Measurements from ENCODE around the gene TREH. TPM values are rescaled to one million over a fixed set of nuclear protein-coding genes. Genes with fewer than 3 reads are reported as not detected.

TREH gene
- total RNA-seq, 1 experiment from 2014 or later: not detected

- Histone ChIP-seq H3K18ac (ENCODE audit: insufficient read length, low read depth, low read length) (no peak overlapping the region), H3K23me2 (ENCODE audit: insufficient read length, low read depth, low read length, poor library complexity, severe bottlenecking) (no peaks in the 10 kb centered on the region), H3K27me3 (ENCODE audit: insufficient read depth, low read length) (no peaks in the 10 kb centered on the region), H4K20me1 (ENCODE audit: control insufficient read depth, insufficient read depth, insufficient read length) (no peaks in the 10 kb centered on the region), H3K79me1 (ENCODE audit: insufficient read depth, low read depth, low read length, poor library complexity, severe bottlenecking) (no peaks in the 10 kb centered on the region), H3K14ac (ENCODE audit: insufficient read depth, low read length) (no peak overlapping the region), H3K4ac (ENCODE audit: low read depth, low read length) (no peak overlapping the region), H2BK120ac (ENCODE audit: low read depth, low read length, poor library complexity, severe bottlenecking) (no peak overlapping the region), H3K79me2 (ENCODE audit: insufficient read depth, low read length) (no peaks in the 10 kb centered on the region), H4K8ac (replicated peaks; ENCODE audit: insufficient read length, low read depth, low read length) (no peak overlapping the region), H3K9me3 (ENCODE audit: control insufficient read depth, low read depth, low read length) (no peaks in the 10 kb centered on the region), H3K4me2 (ENCODE audit: insufficient read depth, insufficient read length, low read length) (no peak overlapping the region), H2BK20ac (ENCODE audit: low read depth, low read length, poor library complexity, severe bottlenecking) (no peak overlapping the region), H4K91ac (ENCODE audit: insufficient read length, low read depth, low read length) (no peak overlapping the region), H3T11ph (ENCODE audit: low read length) (no peak overlapping the region), H3K23ac (ENCODE audit: insufficient read length, low read depth, low read length) (no peak overlapping the region), H3K4me1 (ENCODE audit: insufficient read depth, low read length) (no peaks in the 10 kb centered on the region), H3K27ac (ENCODE audit: insufficient read length, low read depth, low read length) (no peak overlapping the region), H2BK12ac (ENCODE audit: insufficient read length, low read depth, low read length) (no peak overlapping the region), H3K56ac (ENCODE audit: insufficient read length, low read depth, low read length) (no peak overlapping the region), H4K5ac (ENCODE audit: insufficient read length, low read depth, low read length) (no peak overlapping the region), H3K9ac (ENCODE audit: extremely low read depth, insufficient read length, low read length) (no peak overlapping the region), H2AFZ (ENCODE audit: low read length) (no peak overlapping the region), H2BK15ac (ENCODE audit: low read depth, low read length) (no peak overlapping the region), H2BK5ac (ENCODE audit: insufficient read length, low read length) (no peak overlapping the region), H2AK5ac (ENCODE audit: insufficient read length, low read length) (no peak overlapping the region)
- Mint-ChIP-seq H3K9me3 (no peaks in the 10 kb centered on the region), H3K36me3 (ENCODE audit: insufficient read depth in 1 of 3, low read depth in 3 of 3) (peaks cover 30 to 80% (median 80%) of the 10 kb centered on the region in 3 experiments; a peak in 6 of 7 replicates), H3K27ac (no peak overlapping the region; a peak in 1 of 7 replicates), H3K4me1 (no peaks in the 10 kb centered on the region), H3K27me3 (ENCODE audit: low read depth) (no peaks in the 10 kb centered on the region), H3K4me3 (no peak overlapping the region)
- DNase-seq: no peak
- no peak for TF ChIP-seq CTCF (conservative IDR thresholded peaks at IDR 0.05)
- no CpG with 5 or more reads among the region's 10 CpGs for WGBS (ENCODE audit: extremely low coverage, insufficient read length, low lambda C conversion rate)
Observed at GRCh38 chr11:118644496-118644895, 35.0 kb downstream of the TREH start.

All from H9 (cell line).